Neuronal stem cell (in vitro differentiated cells): ENCODE results near the gene ATG101.

ENCODE experiments used
- DNase-seq: peaks from one replicate; pipeline ENCODE4 v3.0.0-alpha.2; 2013; ENCODE audit warnings: low spot score
- H2AFZ ChIP-seq: one replicate; pipeline ENCODE4 v1.6.1; 2013; ENCODE audit warnings: mild to moderate bottlenecking, low read length, inconsistent platforms
- H2AK5ac ChIP-seq: 2 replicates; pipeline ENCODE4 v1.6.1; 2013; ENCODE audit warnings: low read depth, mild to moderate bottlenecking, inconsistent platforms, low read length, moderate library complexity, mixed read lengths
- H2BK120ac ChIP-seq: 2 replicates; pipeline ENCODE4 v1.6.1; 2013; ENCODE audit warnings: low read depth, mild to moderate bottlenecking, inconsistent platforms, low read length, moderate library complexity, mixed read lengths
- H2BK12ac ChIP-seq: one replicate; pipeline ENCODE4 v1.6.1; 2013; ENCODE audit warnings: low read length, inconsistent platforms
- H2BK15ac ChIP-seq: 2 replicates; pipeline ENCODE4 v1.6.1; 2013; ENCODE audit warnings: mild to moderate bottlenecking, low read length, inconsistent platforms, mixed read lengths
- H2BK5ac ChIP-seq: one replicate; pipeline ENCODE4 v1.6.1; 2013; ENCODE audit warnings: inconsistent platforms, mild to moderate bottlenecking, low read length, moderate library complexity
- H3K14ac ChIP-seq: one replicate; pipeline ENCODE4 v1.6.1; 2013; ENCODE audit warnings: low read length, inconsistent platforms
- H3K18ac ChIP-seq: 2 replicates; pipeline ENCODE4 v1.6.1; 2013; ENCODE audit warnings: low read length, inconsistent platforms
- H3K23ac ChIP-seq: 2 replicates; pipeline ENCODE4 v1.6.1; 2013; ENCODE audit warnings: low read depth, mild to moderate bottlenecking, mixed read lengths, low read length, inconsistent platforms; ENCODE audit not compliant: poor library complexity
- H3K27ac ChIP-seq: replicated peaks from 3 replicates; pipeline ENCODE4 v1.5.1; 2013; ENCODE audit warnings: low read length, inconsistent platforms
- H3K27me3 ChIP-seq, 3 experiments: 2 replicates each; pipeline ENCODE4 v1.6.1; 2013; ENCODE audit warnings: low read length in 3 of 3, mild to moderate bottlenecking in 2 of 3, inconsistent platforms in 1 of 3, low read depth in 1 of 3, mixed read lengths in 1 of 3, moderate library complexity in 1 of 3; ENCODE audit not compliant: control insufficient read depth in 3 of 3, insufficient read depth in 3 of 3
- H3K36me3 ChIP-seq, 2 donors: replicated peaks in 1 of 2; 2 replicates each; pipeline ENCODE4 v1.6.1; 2013; ENCODE audit warnings: low read length in 2 of 2; ENCODE audit not compliant: control insufficient read depth in 2 of 2, insufficient read depth in 2 of 2
- H3K4ac ChIP-seq: 2 replicates; pipeline ENCODE4 v1.6.1; 2013; ENCODE audit warnings: inconsistent platforms, mild to moderate bottlenecking, low read length, moderate library complexity
- H3K4me1 ChIP-seq, 2 donors: 1 replicate in 1 of 2; 2 replicates in 1 of 2; pipeline ENCODE4 v1.6.1; 2013; ENCODE audit warnings: low read length in 2 of 2, low read depth in 1 of 2; ENCODE audit not compliant: control insufficient read depth in 2 of 2, insufficient read depth in 1 of 2
- H3K4me2 ChIP-seq: one replicate; pipeline ENCODE4 v1.6.1; 2013; ENCODE audit warnings: mild to moderate bottlenecking, low read length, inconsistent platforms; ENCODE audit not compliant: insufficient read depth, poor library complexity, severe bottlenecking
- H3K4me3 ChIP-seq, 2 donors: 2 replicates each; pipeline ENCODE4 v1.5.1; 2013; ENCODE audit warnings: low read length in 2 of 2, mild to moderate bottlenecking in 2 of 2, inconsistent platforms in 1 of 2, moderate library complexity in 1 of 2
- H3K79me1 ChIP-seq: one replicate; pipeline ENCODE4 v1.6.1; 2013; ENCODE audit warnings: low read depth, mild to moderate bottlenecking, inconsistent platforms, low read length, moderate library complexity
- H3K9ac ChIP-seq: one replicate; pipeline ENCODE4 v1.6.1; 2013; ENCODE audit warnings: mild to moderate bottlenecking, low read depth, low read length, inconsistent platforms; ENCODE audit not compliant: poor library complexity
- H3K9me3 ChIP-seq, 2 donors: replicated peaks in 1 of 2; 2 replicates each; pipeline versions ENCODE3 to v1.6.1; 2013; ENCODE audit warnings: low read length in 2 of 2, mild to moderate bottlenecking in 2 of 2, inconsistent platforms in 1 of 2, low read depth in 1 of 2, mixed read lengths in 1 of 2, moderate library complexity in 1 of 2; ENCODE audit not compliant: control insufficient read depth in 2 of 2, insufficient read depth in 1 of 2
- H4K8ac ChIP-seq: one replicate; pipeline ENCODE4 v1.6.1; 2013; ENCODE audit warnings: low read depth, mild to moderate bottlenecking, inconsistent platforms, low read length, moderate library complexity
- H4K91ac ChIP-seq: one replicate; pipeline ENCODE4 v1.6.1; 2013; ENCODE audit warnings: low read length, low read depth, mild to moderate bottlenecking, inconsistent platforms; ENCODE audit not compliant: poor library complexity
- WGBS, 2 donors: extraction: QIAGEN DNeasy Blood & Tissue Kit; methylation state at CpG; one replicate each; pipeline ENCODE4 v1.1.7; 2013; ENCODE audit warnings: missing lambda C conversion rate in 2 of 2, mixed read lengths in 1 of 2; ENCODE audit not compliant: insufficient read length in 2 of 2, insufficient replicate concordance in 1 of 2; ENCODE audit errors: extremely low coverage in 2 of 2; 5-methylcytosine and 5-hydroxymethylcytosine counted together

Gene ATG101

GRCh38 chr12:52033446-52034140 lies 36.2 kb upstream of the ATG101 start:
- Histone ChIP-seq H3K36me3 (no peaks in the 10 kb centered on the region), H3K79me1 (no peaks in the 10 kb centered on the region), H4K91ac (no peak overlapping the region), H2AK5ac (peak overlapping the region; percentile 88), H3K27me3 (peaks cover 0 to 26% (median 8%) of the 10 kb centered on the region in 3 experiments), H3K4me2 (peak overlapping the region; percentile 59), H3K27ac (no peak overlapping the region), H3K18ac (peak overlapping the region; percentile 69), H2BK15ac (peak overlapping the region; percentile 50), H2BK120ac (peak overlapping the region; percentile 88), H3K9ac (no peak overlapping the region), H2BK12ac (peak overlapping the region; percentile 35), H3K14ac (peak overlapping the region; percentile 14), H4K8ac (no peak overlapping the region), H3K4me3 (peak overlapping the region in 1 of 2 donors; percentile 33), H2AFZ (peak overlapping the region; percentile 92), H2BK5ac (no peak overlapping the region), H3K4me1 (peaks cover 16 to 23% of the 10 kb centered on the region in 2 donors), H3K23ac (no peak overlapping the region), H3K4ac (peak overlapping the region; percentile 30), H3K9me3 (no peaks in the 10 kb centered on the region)
- WGBS, 2 donors: no CpG with 5 or more reads among the region's 13 CpGs
- no peak for DNase-seq

- Histone ChIP-seq H3K4me3 (no peak overlapping the region), H3K9me3 (no peaks in the 10 kb centered on the region), H2AFZ (no peak overlapping the region), H4K91ac (no peak overlapping the region), H3K27me3 (peaks cover 0 to 26% (median 8%) of the 10 kb centered on the region in 3 experiments), H2BK5ac (no peak overlapping the region), H3K4me2 (no peak overlapping the region), H3K27ac (no peak overlapping the region), H3K4ac (no peak overlapping the region), H3K4me1 (peaks cover 11 to 18% of the 10 kb centered on the region in 2 donors), H2BK12ac (no peak overlapping the region), H4K8ac (no peak overlapping the region), H3K9ac (no peak overlapping the region), H3K23ac (no peak overlapping the region), H3K79me1 (peaks cover 7% of the 10 kb centered on the region), H2AK5ac (no peak overlapping the region), H2BK120ac (no peak overlapping the region), H3K18ac (no peak overlapping the region), H3K14ac (no peak overlapping the region), H3K36me3 (no peaks in the 10 kb centered on the region), H2BK15ac (no peak overlapping the region)
- DNase-seq: no peak
- WGBS, 2 donors: no CpG with 5 or more reads among the region's 4 CpGs
Observed at GRCh38 chr12:52035190-52035589, 34.6 kb upstream of the ATG101 start.

- H4K8ac ChIP-seq: no peak overlapping the region
- H3K27me3 ChIP-seq: peaks cover 0 to 26% (median 8%) of the 10 kb centered on the region in 3 experiments
- no peak overlapping the region for H3K18ac ChIP-seq
- no peak overlapping the region for H2BK12ac ChIP-seq
- DNase-seq: no peak
- H2AFZ ChIP-seq: no peak overlapping the region
- H3K14ac ChIP-seq: no peak overlapping the region
- H3K23ac ChIP-seq: no peak overlapping the region
- H2BK5ac ChIP-seq: no peak overlapping the region
- H3K9me3 ChIP-seq: no peaks in the 10 kb centered on the region
- H3K9ac ChIP-seq: no peak overlapping the region
- no peak overlapping the region for H3K4me3 ChIP-seq
- no peak overlapping the region for H2BK15ac ChIP-seq
- H3K4me1 ChIP-seq: peaks cover 11 to 18% of the 10 kb centered on the region in 2 donors
- no peak overlapping the region for H2BK120ac ChIP-seq
- no peak overlapping the region for H3K4ac ChIP-seq
- H4K91ac ChIP-seq: no peak overlapping the region
- H3K27ac ChIP-seq: no peak overlapping the region
- peaks cover 8% of the 10 kb centered on the region for H3K79me1 ChIP-seq
- H2AK5ac ChIP-seq: no peak overlapping the region
- no CpG with 5 or more reads among the region's 2 CpGs for WGBS, 2 donors
- H3K36me3 ChIP-seq: no peaks in the 10 kb centered on the region
- no peak overlapping the region for H3K4me2 ChIP-seq
Observed at GRCh38 chr12:52035926-52036325, 33.9 kb upstream of the ATG101 start.

- Histone ChIP-seq H3K36me3 (no peaks in the 10 kb centered on the region), H3K14ac (no peak overlapping the region), H3K27me3 (peaks cover 0 to 26% (median 8%) of the 10 kb centered on the region in 3 experiments), H2AFZ (peak overlapping the region; percentile 92), H3K4me2 (peak overlapping the region; percentile 66), H3K79me1 (peaks cover 8% of the 10 kb centered on the region), H2BK5ac (no peak overlapping the region), H3K23ac (peak overlapping the region; percentile 47), H2AK5ac (peak overlapping the region; percentile 92), H3K4me1 (peaks cover 11 to 20% of the 10 kb centered on the region in 2 donors), H3K4me3 (peak overlapping the region; percentile 65 to 72), H2BK15ac (no peak overlapping the region), H4K91ac (no peak overlapping the region), H3K9me3 (no peaks in the 10 kb centered on the region), H4K8ac (no peak overlapping the region), H2BK120ac (peak overlapping the region; percentile 62), H3K27ac (no peak overlapping the region), H2BK12ac (no peak overlapping the region), H3K4ac (peak overlapping the region; percentile 98), H3K9ac (no peak overlapping the region), H3K18ac (peak overlapping the region; percentile 90)
- no CpG with 5 or more reads among the region's 53 CpGs for WGBS, 2 donors
- no peak for DNase-seq
Observed at GRCh38 chr12:52036587-52037171, 33.1 kb upstream of the ATG101 start.
